HuH-7.5 (cell line): ENCODE data around the gene GAN.

Experiments
- DNase-seq: peaks from one replicate; pipeline ENCODE4 v3.0.0; 2011; ENCODE audit warnings: low spot score

GAN gene, protein sequence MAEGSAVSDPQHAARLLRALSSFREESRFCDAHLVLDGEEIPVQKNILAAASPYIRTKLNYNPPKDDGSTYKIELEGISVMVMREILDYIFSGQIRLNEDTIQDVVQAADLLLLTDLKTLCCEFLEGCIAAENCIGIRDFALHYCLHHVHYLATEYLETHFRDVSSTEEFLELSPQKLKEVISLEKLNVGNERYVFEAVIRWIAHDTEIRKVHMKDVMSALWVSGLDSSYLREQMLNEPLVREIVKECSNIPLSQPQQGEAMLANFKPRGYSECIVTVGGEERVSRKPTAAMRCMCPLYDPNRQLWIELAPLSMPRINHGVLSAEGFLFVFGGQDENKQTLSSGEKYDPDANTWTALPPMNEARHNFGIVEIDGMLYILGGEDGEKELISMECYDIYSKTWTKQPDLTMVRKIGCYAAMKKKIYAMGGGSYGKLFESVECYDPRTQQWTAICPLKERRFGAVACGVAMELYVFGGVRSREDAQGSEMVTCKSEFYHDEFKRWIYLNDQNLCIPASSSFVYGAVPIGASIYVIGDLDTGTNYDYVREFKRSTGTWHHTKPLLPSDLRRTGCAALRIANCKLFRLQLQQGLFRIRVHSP

DNA sequence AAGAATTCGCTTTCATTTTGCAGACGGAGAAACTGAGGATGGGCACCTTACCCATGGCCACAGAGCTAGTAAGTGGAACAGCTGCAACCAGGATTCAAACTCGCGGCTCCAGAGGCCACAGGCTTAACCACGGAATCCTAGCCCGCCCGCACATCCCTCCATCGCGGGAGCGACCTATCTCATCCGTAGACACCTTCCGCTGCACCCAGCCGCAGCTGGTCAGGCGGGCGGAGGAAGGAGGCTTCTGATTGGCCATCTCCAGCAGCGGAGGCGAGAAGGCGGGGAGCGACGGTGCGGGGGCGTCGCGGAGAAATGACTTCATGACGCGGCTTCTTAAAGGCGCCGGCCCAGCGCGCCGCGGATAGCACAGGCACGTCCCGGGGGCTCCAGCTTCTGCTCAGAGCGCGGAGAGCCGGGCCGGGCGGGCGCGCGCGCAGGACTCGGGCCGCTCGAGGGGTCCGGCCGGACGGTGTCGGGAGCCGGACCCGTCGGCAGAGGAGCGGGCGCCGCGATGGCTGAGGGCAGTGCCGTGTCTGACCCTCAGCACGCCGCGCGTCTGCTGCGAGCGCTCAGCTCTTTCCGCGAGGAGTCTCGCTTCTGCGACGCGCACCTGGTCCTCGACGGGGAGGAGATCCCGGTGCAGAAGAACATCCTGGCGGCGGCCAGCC, at the start of gene GAN:
Gene GAN, plus strand, starts transcription at position 360 of the 668 bp plus-strand sequence. Its CDS starts 152 bp downstream, at position 512.
- peak; percentile 95 for DNase-seq

DNA sequence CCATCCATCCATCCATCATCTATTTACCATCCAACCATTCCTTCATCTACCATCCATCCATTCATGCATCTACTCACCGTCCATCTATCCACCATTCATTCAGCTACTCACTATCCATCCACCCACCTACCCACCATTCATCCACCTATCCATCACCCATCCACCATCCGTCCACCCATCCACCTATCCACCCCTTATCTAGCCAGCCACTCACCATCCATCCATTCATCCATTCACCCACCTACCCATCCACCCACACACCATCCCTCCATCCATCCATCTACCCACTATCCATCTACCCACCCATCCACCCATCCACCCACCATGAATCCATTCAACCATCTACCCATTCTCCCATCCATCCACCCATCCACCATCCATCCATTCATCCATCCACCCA, 49.7 kb upstream of the GAN start:
- no peak for DNase-seq

DNA sequence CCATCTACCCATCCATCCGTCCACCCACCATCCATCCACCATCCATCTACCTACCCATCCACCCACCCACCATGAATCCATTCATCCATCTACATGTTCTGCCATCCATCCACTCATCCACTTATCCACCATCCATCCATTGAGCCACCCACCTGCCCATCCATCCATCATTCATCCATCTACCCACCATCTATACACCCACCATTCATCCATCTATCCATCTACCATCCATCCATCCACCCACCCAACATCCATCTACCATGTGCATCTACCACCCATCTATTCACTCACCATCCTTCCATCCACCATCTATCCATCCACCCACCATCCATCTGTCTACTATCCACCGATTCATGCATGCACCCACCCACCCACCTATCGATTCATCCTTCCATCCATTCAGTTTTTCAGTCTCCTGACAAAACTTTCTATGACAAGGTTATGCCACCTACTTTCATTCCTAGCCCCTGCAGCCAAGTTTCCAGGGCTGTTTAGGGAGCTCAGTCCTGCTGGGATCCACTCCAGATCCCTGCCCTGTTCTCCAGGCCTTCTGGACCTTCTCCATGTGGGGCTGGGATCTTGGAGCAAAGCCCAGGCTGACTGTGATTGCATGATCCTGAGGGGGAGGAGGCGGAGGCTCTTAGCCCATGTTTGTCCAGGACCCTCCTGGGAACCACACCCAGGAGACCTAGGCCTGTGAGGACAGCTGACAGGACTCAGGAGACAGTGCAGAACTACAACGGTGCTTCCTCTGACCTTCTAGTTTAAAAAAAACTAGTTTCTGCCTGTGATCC, 48.9 kb upstream of the GAN start:
- no peak for DNase-seq

DNA sequence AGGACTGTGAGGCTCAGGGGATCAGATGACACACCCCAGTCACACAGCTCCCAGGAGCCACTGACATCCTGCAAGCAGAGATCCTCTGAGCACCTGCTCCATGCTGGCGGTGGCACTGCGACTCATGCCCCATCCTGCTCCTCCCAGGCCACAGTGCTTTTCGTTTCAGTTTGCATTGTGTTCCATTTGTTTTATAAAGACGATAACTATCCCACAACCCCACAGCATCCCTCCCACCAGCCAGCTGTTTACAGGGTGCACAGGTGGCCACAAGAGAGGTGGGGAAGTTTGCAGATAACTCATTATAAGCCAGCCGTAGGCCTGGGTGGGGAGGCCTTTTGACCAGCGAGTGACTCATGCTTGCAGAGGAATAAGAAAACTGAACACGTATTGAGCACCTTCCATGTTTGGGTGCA, 48.1 kb upstream of the GAN start:
- no peak for DNase-seq

DNA sequence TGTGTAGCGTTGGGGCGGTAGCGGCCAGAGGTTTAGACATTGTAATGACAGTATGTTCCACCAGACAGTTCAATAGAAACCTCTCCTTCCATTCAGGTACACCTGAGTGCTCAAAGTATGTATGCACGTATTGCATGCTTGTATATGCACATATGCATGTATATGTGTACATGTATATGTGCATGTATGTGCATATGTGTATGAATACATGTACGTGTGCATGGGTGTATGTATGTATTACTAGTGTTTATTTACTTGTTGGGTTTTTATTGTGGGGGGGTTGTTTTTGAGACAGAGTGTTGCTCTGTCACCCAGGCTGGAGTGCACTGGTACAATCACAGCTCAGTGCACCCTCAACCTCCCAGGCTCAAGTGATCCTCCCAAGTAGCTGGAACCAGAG, 46.3 kb upstream of the GAN start:
- no peak for DNase-seq

DNA sequence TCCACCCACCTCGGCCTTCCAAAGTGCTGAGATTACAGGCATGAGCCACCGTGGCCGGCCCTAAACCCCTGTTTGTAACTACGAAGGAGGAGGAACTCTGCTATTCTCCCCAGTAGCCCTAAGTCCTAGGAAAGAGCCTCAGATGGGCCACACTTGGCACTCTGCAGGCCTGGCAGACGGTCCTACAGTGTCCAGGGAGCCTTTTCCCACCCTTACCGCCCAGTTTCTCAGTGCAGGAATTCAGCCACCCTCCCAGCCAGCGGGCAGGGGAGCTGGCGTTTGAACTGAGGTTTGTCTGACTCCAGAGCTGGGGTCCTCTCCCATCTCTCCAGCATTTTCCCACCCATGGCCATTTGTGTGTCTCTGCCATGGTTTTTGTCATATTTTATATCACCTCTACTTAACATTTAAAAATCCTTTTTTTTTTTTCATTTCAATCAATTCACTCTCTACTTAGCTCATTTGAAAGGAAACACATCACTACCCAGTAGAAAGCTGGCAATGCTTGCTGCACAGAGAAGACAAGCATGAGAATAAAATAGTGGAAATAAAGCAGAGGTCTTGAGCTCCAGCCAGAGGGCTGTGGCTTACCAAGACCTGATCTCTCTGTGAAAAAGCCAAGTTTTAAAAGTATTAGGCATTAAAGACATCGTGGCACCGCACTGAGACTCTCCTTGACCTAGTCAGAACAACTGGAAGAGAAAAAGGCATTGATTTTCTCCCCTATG, 41.4 kb upstream of the GAN start:
- no peak for DNase-seq

DNA sequence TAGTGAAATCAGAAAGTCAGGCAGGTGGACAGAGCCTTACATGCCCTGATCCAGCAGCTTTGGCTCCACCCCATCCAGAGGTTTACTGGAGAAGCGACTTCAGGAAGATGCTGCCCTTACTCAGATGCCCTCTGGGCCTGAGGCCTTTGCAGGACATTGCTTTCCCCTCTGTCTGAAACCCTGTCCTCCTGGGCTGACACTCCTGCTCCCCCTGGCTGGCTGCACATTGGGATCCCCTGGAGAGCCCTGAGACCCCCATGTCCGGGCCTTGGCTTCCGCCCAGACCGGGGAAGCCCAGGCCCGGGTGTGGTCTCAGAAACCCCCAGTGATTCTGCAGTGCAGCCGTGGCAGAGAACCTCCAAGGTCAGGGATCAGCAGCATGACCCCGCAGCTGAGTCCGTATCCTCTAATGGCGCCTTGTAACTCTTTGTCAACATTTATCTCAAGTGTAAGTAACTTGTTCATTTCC, 39.7 kb upstream of the GAN start:
- no peak for DNase-seq

DNA sequence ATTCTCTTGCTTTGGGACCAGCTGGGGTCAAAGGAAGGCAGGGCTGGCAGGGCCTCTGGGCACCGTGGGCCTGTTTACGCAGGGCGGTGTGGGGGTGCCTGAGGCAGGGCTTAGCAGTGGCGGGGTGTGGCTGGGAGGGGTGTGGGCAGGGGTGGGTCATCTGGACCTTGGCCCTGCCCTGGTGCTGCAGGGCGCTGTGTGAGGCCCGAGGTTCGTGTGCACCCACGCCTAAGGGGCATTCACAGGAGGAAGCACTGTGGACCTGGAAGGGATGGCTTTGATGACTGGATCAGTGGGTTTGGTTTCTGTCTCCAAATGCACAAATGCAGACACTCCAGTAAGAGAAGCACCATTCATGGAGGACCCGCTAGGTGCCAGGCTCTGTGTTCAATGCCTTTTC, 39.0 kb upstream of the GAN start:
- no peak for DNase-seq

DNA sequence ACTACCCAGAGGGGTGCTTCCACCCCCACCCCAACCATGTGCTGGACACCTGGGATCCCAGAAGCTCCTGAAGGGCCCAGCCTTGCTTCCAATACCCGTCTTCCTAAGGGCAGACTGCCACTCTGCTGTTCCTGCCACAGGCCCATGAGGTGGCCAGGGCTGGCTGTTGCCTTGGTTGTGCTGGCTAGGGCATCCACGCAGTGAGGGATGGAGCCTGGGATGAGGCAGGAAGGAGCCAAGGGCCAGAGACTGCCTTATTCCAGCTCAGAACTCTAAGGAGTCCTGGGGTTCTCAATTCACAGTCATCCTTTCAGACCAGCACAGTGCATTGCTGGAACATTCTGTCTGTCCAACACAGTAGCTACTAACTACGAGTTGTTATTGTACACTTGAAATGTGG, 38.4 kb upstream of the GAN start:
- no peak for DNase-seq

DNA sequence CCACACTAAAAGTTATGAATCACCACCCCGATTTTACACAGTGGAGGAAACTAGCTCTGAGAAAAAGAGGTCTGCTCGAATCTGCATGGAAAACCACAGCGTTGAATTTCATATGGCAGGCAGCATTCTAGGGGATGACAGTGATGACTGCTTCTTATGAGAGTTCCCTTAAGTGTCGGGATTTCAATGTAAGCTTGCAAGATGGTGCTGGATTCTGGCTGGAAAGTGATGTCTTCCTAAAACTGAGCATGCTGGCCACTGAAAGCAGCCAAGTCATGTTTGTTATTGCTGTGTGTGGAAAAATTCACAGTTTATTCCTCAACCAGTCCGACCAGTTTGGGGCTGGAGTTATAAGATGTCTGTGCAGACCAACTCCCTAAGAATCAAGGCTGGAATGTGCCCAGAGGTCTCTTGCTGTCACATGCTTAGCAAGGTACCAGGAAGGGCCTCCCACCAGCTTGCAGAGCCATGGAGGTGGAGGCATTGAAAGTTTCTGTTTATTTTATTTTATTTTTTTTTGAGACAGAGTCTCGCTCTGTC, 37.2 kb upstream of the GAN start:
- no peak for DNase-seq

DNA sequence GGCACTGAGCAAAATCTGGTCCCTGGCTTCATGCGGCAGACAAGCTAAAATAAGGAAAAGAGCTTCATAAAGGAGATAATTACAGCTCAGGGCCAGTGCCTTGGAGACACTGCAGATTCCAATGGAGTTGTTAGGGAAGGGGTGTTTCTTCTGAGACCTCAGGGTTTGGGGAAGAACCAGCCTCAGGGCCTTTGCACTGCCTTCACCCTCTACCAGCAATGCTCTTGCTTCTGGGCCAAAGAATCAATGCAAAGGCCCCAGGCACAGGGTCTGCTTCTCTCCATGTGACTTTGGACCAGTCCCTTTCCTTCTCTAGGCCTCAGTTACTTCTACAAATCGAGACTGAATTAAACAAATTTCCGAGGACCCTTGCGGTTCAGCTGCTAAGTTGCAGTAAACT, 36.2 kb upstream of the GAN start:
- DNase-seq: no peak

DNA sequence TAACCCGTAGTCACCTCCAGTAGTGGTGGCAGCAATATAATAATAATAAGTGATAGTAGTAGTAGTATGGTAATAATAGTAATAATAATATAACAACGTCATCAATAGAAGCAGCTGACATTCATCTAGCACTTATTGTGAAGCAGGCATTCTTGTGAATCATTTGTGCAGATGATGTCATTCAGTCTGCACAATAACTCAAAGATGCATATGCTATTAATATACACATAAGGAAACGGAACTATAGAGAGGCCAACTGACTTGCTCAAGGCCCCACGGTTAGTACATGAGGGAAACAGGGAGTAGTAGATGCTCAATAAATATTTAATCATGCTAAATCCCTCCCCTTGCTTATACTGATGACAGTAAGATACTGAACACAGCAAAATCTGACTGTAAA, 35.4 kb upstream of the GAN start:
- DNase-seq: no peak

DNA sequence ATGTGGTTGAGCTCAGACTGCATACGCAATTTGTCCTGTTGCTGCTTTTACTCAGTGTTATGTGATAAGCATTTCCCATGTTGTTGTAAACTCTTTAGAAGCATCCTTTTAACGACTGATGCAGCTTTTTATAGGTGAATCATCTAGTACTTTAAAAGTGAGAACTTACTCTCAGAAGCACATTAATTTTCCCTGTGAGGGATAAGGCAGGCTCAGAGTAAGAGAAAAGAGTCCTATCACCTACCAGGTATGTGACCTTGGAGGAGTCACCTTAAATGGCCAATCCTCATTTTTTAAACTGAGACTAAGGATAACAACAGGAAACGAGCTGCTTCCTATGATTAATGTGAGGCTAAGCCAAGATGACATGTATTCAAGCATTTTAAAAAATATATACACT, 34.4 kb upstream of the GAN start:
- DNase-seq: no peak

DNA sequence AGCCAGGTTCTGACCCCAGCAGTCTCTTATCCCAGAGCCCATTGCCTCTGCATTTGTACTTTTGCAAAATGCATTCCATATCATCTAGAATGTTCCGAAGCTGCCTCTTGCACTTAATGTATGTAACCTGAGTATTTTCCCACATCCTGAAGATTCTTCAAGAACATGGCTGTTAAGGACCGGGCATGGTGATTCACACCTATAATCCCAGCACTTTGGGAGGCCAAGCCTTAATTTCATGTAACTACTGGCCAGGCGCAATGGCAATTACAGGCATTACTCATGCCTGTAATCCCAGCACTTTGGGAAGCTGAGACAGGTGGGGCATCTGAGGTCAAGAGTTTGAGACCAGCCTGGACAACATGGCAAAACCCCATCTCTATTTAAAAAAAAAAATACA, 31.7 kb upstream of the GAN start:
- DNase-seq: no peak

DNA sequence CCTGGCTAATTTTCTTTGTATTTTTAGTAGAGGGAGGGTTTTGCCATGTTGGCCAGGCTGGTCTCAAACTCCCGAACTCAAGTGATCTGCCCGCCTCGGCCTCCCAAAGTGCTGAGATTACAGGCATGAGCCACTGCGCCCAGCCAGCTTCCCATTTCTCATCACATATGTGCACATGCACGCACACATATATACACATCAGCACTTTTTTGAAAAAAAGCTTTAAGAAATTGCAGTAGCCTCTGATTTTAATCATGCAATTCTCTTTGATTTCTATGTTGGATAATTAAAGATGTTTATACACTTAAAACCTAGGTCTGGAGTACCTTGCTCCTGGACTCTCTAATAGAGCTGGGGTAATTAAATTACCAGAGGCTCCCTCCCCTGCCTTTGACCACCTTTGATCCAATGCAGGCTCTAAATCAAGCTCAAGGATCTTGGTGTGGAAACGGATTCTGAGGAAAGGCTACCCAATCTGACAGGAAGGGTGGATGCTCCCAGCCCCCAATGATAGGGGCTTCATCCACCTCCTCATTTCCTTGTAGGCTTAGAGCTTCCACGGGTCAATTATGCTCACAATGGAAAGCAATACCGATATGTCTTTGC, 29.7 kb upstream of the GAN start:
- no peak for DNase-seq

DNA sequence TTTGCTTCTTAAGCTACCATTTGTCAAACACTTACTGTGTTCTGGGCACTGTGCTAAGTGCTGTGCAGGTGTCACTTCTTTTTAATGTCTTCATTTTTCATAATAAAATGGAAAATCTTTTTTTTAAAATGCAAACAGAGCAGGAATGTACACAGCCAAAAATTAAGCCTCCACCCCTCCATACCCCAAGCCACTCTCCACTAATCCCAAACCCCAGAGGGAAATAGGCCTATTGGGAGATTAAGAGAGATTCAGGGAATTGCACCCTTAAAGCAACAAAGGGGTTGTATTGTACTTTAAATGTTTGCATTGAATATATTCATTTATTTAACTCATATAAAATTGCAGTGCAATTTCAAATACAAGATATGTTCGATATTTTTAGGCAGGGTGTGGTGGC, 28.6 kb upstream of the GAN start:
- DNase-seq: no peak

DNA sequence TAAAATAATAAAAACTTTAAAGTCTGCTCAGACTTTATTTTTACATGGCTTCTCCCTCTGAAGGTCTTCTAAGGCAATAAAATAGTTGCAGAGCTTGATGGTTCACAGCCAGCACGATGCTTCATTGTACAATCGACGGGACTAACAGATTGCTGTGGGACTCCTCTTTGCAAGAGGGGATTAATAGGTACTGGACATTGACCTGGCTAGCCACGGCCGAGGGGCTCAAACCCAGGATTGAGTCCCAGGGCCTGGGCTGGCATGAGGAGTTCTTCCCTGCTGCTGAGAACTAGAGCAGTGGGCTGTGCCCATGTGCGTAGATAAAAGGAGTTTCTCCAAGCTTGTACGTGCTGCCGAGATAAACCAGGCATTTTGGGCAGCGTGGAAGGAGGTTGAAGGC, 23.6 kb upstream of the GAN start:
- DNase-seq: no peak

DNA sequence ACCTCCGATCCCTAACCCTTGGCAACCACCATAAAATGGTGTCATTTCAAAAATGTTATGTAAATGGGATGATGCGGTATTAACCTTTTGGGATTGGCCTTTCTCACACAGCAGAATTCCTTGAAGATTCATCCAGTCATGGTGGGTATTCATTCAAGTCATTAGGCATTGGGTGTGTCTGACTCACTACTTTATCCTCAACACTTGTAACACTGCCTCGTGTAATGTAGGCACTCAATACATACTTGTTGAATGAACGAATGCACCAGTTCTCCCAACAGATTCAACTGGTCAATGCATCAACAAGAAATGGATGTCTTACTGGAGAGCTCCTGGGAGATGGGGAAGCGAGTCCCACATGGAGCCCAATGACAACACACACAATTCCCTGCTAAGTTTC, 21.8 kb upstream of the GAN start:
- no peak for DNase-seq

DNA sequence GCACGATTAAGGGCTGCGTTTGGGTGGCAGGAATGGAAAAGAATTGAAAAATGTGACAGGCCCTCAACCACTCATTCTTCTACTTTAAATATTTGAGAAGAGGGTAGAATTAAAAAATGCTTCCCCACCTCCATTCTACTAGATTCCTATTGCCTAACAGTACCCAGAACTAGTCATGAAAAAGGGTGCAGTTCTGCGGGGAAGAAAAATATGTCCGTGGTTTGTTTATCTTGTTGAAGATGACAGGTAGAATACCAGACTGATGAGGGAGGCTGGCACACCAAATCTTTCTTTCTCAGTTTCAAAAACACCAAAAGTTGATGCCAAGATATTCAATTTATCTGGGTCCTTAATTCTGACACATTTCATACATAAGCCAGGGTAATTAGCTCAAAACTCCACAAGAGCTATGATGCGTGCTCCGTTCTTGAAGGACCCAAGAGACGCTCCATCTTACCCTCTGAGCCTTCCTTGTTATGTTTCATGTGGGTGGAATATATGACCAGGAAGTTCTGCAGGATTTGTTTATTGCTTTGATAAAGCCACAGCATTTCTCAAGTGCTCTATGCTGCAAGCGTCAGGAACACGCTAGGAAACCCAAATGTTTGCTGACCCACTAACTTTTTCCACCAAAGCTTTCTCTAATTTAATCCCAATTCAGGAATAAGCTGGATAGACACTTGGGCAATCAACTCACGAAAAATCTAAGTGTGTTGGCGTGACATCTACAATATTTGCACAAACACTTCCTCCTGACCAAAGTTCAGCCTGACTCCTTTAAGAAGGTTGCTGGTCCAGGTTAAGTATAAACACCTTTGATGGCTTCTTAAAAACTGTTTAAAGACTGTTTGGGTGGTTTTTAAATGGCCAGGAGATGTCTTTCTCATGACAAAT, 20.6 kb upstream of the GAN start:
- no peak for DNase-seq

DNA sequence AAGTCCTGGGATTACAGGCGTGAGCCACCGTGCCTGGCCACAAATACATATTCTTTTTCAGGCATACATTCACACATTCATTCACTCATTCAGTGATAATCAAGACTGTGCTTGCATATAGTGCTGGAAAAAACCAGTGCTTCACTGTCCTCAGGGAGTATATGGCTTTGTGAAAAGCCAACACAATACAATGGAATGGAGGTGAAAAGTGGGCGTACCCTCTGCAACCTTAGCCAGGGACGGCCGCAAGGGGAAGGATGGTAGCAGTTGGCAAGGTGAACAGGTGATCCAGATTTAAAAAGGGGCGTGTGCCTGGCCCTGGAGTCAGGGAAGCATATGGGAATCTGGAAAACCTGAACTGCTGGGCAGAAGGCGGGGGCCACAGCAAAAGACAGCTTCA, 18.1 kb upstream of the GAN start:
- no peak for DNase-seq
